Prostate gland (tissue), 2 donors: ENCODE results near the gene BRF1. TPM values are rescaled to one million over a fixed set of nuclear protein-coding genes. Genes with fewer than 3 reads are reported as not detected.

ENCODE experiments used
- DNase-seq: peaks from one replicate; pipeline ENCODE4 v3.0.0-alpha.2; 2019; ENCODE audit warnings: low spot score
- H3K27ac ChIP-seq, 2 donors: fragments of 200-600 bp; sonication (generic); 2 replicates each; pipeline ENCODE4 v1.5.1; 2017 to 2019
- H3K27me3 ChIP-seq: fragments of 200-600 bp; sonication (generic); replicated peaks from 2 replicates; pipeline ENCODE4 v1.5.1; 2019; ENCODE audit not compliant: insufficient read depth
- H3K36me3 ChIP-seq, 2 donors: fragments of 200-600 bp; sonication (generic); 1 replicate in 1 of 2; 2 replicates in 1 of 2; pipeline versions ENCODE4 v1.5.1 to v1.8.1; 2017 to 2019
- H3K4me1 ChIP-seq: fragments of 200-600 bp; sonication (generic); replicated peaks from 2 replicates; pipeline ENCODE4 v1.5.1; 2019
- H3K4me3 ChIP-seq, 2 donors: fragments of 200-600 bp; sonication (generic); 2 replicates each; pipeline ENCODE4 v1.5.1; 2017 to 2019
- H3K9me3 ChIP-seq: fragments of 200-600 bp; sonication (generic); 2 replicates; pipeline ENCODE4 v1.5.1; 2017
- CTCF ChIP-seq, 4 experiments: fragments of 200-600 bp in 2 of 4; fragments of 450-650 bp in 2 of 4; sonication (generic) in 2 of 4; IDR thresholded peaks; 1 replicate in 3 of 4; 2 replicates in 1 of 4; pipeline ENCODE4 v1.5.1; 2016 to 2019; ENCODE audit warnings: antibody characterized with exemption in 4 of 4, mild to moderate bottlenecking in 2 of 4, moderate library complexity in 2 of 4
- POLR2A ChIP-seq: fragments of 450-650 bp; IDR thresholded peaks from one replicate; pipeline ENCODE4 v1.6.1; 2016; ENCODE audit warnings: antibody characterized with exemption, mild to moderate bottlenecking
- POLR2AphosphoS5 ChIP-seq: sonication (generic); formaldehyde crosslinking; IDR thresholded peaks from one replicate; pipeline ENCODE4 v1.6.1; 2017; ENCODE audit warnings: antibody characterized with exemption
- WGBS: methylation state at CpG from one replicate; pipeline ENCODE4 v1.1.5; 2018; 5-methylcytosine and 5-hydroxymethylcytosine counted together
- intact Hi-C: fragments of 100-400 bp; cut with DNase I; formaldehyde crosslinking; loops from one replicate; pipeline ENCODE4 v1.14.2; 2022
- total RNA-seq, 2 donors: library from RNA; depleted of rRNA; stranded (reverse); fragments of >200 nt; gene quantifications; one replicate each; pipeline ENCODE4 v1.1.0, GENCODE V29; 2016

BRF1 gene
- total RNA-seq, 2 donors from 2014 or later, result 64.9 to 88.9 TPM

DNA sequence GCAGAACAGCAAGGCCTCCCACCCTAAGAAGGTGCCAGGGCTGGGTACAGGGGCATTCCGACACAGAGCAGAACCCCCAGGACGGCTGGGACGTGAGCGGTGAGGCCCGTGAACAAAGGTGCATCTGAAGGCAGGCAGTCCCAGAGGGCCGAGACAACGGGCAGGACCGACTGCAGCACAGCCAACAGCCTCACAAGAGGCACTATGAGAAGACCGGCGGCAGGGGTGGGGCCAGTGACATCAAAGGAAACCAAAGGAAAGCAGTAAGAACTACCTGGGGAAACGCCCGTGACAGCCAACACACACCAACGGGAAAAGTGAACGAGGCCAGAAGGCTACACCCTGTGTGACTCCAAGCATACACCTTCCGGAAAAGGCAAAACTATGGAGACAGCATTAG, 43.3 kb downstream of the BRF1 start:
- 78% methylated on average over 15 of the region's 15 CpGs for WGBS
- no peaks in the 10 kb centered on the region for H3K9me3 ChIP-seq
- H3K36me3 ChIP-seq, result no peaks in the 10 kb centered on the region
- no peak overlapping the region for H3K4me3 ChIP-seq
- no peaks in the 10 kb centered on the region for H3K27me3 ChIP-seq
- no peak for TF ChIP-seq POLR2AphosphoS5
- TF ChIP-seq POLR2A, result no peak
- TF ChIP-seq CTCF (IDR thresholded peaks at IDR 0.05), result no peak
- H3K27ac ChIP-seq, result no peak overlapping the region
- DNase-seq, result no peak
- H3K4me1 ChIP-seq, result no peaks in the 10 kb centered on the region
- intact Hi-C loops, result no loop called here

DNA sequence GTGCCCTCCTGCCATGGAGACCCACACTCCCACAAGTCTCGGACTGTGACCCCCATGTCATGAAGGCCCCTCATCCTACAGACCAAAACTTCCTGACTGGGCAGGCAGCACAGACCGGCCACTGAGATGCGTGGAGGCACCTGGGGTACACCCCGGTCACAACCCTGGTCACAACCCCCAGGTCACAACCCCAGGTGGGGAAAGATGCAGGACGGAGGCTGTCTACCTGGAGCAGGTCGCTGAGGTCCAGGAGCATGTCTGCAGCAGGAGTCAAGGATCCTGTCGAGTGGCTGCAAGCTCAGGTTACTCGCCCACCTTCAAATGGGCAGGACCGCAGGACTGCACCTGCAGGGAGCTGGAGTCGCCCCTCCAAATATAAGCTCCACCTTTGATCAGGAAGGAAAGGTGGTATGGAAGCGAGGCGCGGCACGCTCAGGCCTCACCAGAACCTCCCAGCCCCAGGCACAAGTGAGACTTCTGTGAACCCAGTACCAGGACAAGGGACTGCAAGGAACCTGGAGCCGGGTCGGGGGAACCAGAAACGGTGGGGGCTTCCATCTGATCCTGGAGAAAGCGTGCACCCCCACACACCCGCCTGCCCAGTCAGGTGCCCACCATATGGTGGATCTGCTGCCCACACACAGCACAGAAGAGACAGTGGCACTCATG, 44.4 kb downstream of the BRF1 start:
- TF ChIP-seq POLR2AphosphoS5 (no peak), POLR2A (no peak), CTCF (IDR thresholded peaks at IDR 0.05) (no peak)
- Histone ChIP-seq H3K9me3 (no peaks in the 10 kb centered on the region), H3K36me3 (peaks cover 0 to 9% of the 10 kb centered on the region in 2 donors), H3K27ac (no peak overlapping the region), H3K27me3 (no peaks in the 10 kb centered on the region), H3K4me3 (no peak overlapping the region), H3K4me1 (no peaks in the 10 kb centered on the region)
- no peak for DNase-seq
- intact Hi-C loops, result no loop called here
- 92% methylated on average over 19 of the region's 19 CpGs for WGBS

- Histone ChIP-seq H3K4me3 (no peak overlapping the region), H3K9me3 (no peaks in the 10 kb centered on the region), H3K27ac (no peak overlapping the region), H3K27me3 (no peaks in the 10 kb centered on the region), H3K4me1 (no peaks in the 10 kb centered on the region), H3K36me3 (peaks cover 0 to 9% of the 10 kb centered on the region in 2 donors)
- WGBS, result 89% methylated on average over 6 of the region's 6 CpGs
- intact Hi-C loops, result no loop called here
- DNase-seq, result no peak
- TF ChIP-seq CTCF (IDR thresholded peaks at IDR 0.05) (no peak), POLR2A (no peak), POLR2AphosphoS5 (no peak)
These were observed 45.7 kb downstream of the BRF1 start for GRCh38 chr14:105255021-105255507.

DNA sequence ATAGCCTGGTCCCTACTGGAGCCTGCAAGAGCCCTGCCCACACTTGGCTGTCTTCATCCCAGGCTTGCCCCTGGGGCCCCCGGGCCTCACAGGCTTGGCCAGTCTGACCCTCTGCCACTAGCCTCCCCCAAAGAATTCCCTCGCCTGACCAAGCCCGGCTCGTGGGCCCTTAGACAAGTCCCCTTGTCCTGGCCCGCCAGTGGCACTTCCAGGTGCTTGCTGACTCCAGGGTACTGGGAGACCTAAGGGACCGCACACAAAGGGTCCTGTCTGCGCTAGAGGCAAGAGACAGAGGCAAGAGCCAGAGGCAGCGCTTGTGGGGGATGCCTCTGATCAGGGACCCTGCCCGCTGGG, 47.5 kb downstream of the BRF1 start:
- H3K4me3 ChIP-seq, result no peak overlapping the region
- intact Hi-C loops, result no loop called here
- no peaks in the 10 kb centered on the region for H3K27me3 ChIP-seq
- peaks cover 0 to 9% of the 10 kb centered on the region in 2 donors for H3K36me3 ChIP-seq
- DNase-seq, result no peak
- H3K4me1 ChIP-seq, result no peaks in the 10 kb centered on the region
- no peaks in the 10 kb centered on the region for H3K9me3 ChIP-seq
- WGBS, result 93% methylated on average over 9 of the region's 9 CpGs
- no peak overlapping the region for H3K27ac ChIP-seq
- no peak for TF ChIP-seq POLR2AphosphoS5
- no peak for TF ChIP-seq POLR2A
- TF ChIP-seq CTCF (IDR thresholded peaks at IDR 0.05), result no peak

GRCh38 chr14:105252552-105253328, 48.1 kb downstream of the BRF1 start:
- Histone ChIP-seq H3K4me1 (no peaks in the 10 kb centered on the region), H3K4me3 (no peak overlapping the region), H3K27ac (no peak overlapping the region), H3K9me3 (no peaks in the 10 kb centered on the region), H3K36me3 (peaks cover 0 to 9% of the 10 kb centered on the region in 2 donors), H3K27me3 (no peaks in the 10 kb centered on the region)
- intact Hi-C loops, result no loop called here
- WGBS, result 84% methylated on average over 20 of the region's 21 CpGs
- no peak for DNase-seq
- TF ChIP-seq POLR2A, result no peak
- TF ChIP-seq POLR2AphosphoS5, result no peak
- TF ChIP-seq CTCF (IDR thresholded peaks at IDR 0.05), result no peak
